ENCODE data around the gene S100A5.
A peak's percentile ranks its signal among the peaks of the same experiment; 100 is the strongest.

S100A5 gene

DNA sequence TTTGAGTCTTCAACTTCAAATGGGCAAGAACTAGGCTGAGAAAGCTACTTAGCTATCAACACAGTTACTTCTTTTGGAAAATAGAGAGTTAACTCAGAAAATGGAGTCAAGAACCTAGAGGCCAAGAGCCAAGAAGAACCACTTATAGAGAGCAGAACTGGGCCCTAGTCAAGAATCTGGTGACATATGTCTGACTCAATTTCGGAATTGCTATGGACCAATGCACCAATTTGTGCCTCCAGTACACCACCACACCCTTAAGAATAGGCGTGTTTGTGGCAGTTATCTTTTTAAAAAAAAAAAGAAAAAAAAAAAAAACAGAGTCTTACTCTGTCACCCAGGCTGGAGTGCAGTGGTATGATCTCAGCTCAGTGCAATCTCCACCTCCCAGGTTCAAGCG lies 17.1 kb upstream of the S100A5 start:
- no peak overlapping the region for H3K4me3 ChIP-seq (ENCODE audit: low read depth, low read length)
- peaks cover 14% of the 10 kb centered on the region for H3K4me1 ChIP-seq (ENCODE audit: control insufficient read depth, insufficient read depth, low read length, unreplicated experiment)
- H3K27me3 ChIP-seq (ENCODE audit: insufficient read depth, low read length), result no peaks in the 10 kb centered on the region
- H3K27ac ChIP-seq (ENCODE audit: low read depth, low read length), result no peak overlapping the region
- no peaks in the 10 kb centered on the region for H3K79me2 ChIP-seq (ENCODE audit: control insufficient read depth, insufficient read depth, low read length, unreplicated experiment)
- no peak overlapping the region for H2AFZ ChIP-seq (ENCODE audit: low read length, unreplicated experiment)
- H3K36me3 ChIP-seq (ENCODE audit: insufficient read depth, low read length), result no peaks in the 10 kb centered on the region

DNA sequence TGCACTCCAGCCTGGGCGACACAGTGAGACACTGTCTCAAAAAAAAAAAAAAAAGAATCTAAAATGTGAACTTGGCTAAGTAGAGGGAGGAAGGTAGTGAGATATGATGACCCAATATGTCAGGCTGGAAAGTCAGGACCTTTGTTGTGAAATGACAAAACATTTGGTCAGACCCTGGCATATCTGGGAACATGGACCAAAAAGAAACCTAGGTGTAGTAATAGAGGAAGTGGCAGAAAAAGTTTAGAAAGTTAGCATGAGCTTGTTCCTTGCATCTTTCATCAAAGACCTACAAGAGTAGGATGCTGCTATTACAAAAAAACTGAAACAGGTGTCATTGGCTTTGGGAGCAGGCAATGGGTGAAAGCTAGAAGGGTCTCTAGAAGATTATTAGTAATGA lies 15.6 kb upstream of the S100A5 start:
- Histone ChIP-seq H2AFZ (ENCODE audit: low read length, unreplicated experiment) (no peak overlapping the region), H3K36me3 (ENCODE audit: insufficient read depth, low read length) (no peaks in the 10 kb centered on the region), H3K4me3 (ENCODE audit: low read depth, low read length) (no peak overlapping the region), H3K27me3 (ENCODE audit: insufficient read depth, low read length) (no peaks in the 10 kb centered on the region), H3K79me2 (ENCODE audit: control insufficient read depth, insufficient read depth, low read length, unreplicated experiment) (no peaks in the 10 kb centered on the region), H3K4me1 (ENCODE audit: control insufficient read depth, insufficient read depth, low read length, unreplicated experiment) (peaks cover 15% of the 10 kb centered on the region), H3K27ac (ENCODE audit: low read depth, low read length) (no peak overlapping the region)

DNA sequence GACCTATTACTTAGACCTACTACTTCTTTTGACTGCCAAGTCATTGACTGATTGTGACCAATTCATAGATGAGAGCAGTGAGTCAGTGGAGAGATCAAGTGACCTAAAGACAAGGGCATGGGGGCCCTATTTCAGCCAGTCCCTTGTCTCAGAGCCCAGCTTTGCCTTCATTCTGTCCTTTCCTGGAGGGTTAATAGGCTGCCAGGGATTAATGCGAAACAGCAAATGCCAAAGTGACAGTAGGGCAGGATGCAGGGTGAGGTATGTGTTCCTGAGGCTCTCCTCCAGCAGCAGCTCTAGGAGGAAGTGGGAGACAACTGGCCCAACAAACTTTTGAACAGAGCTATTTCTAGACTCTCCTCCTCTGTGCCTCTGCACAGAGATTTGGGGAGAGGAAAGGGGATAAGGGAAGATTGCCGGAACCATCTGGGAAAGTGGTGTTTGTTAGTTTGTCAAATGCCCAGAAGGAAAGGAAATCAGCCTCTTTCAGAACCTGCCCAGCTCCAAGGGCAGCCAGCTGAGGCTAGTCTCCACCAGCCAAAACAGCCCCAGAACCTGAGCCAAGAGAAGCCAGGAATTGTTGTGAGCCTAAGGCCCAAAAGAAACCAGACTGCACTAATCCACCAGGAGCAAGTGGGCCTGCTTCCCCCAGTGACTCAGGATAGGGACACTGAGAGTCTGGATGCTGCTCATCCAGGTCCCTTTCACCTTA lies 13.3 kb upstream of the S100A5 start:
- H3K36me3 ChIP-seq (ENCODE audit: insufficient read depth, low read length), result no peaks in the 10 kb centered on the region
- no peak overlapping the region for H3K4me3 ChIP-seq (ENCODE audit: low read depth, low read length)
- no peak overlapping the region for H3K27ac ChIP-seq (ENCODE audit: low read depth, low read length)
- peaks cover 29% of the 10 kb centered on the region for H3K4me1 ChIP-seq (ENCODE audit: control insufficient read depth, insufficient read depth, low read length, unreplicated experiment)
- H3K79me2 ChIP-seq (ENCODE audit: control insufficient read depth, insufficient read depth, low read length, unreplicated experiment), result no peaks in the 10 kb centered on the region
- H2AFZ ChIP-seq (ENCODE audit: low read length, unreplicated experiment), result no peak overlapping the region
- no peaks in the 10 kb centered on the region for H3K27me3 ChIP-seq (ENCODE audit: insufficient read depth, low read length)

DNA sequence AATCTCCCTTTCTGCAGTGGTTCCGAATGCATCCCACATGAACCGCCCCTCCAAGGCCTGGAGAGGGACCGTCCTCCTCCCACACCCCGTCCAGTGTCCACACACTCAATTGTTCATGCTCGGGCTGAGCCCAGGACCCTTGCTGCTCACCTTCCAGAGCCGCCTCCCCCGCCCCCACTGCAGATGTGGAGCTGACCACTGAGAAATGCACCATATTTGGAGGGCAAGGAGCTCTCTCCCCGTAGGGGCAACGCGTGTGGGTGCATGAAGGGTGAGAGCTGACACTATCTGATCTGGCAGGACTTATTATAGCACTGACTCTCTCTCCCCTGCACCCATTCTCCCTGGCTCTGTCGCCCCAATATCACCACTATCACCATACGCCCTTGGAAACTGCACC lies 12.4 kb upstream of the S100A5 start:
- Histone ChIP-seq H2AFZ (ENCODE audit: low read length, unreplicated experiment) (no peak overlapping the region), H3K27ac (ENCODE audit: low read depth, low read length) (no peak overlapping the region), H3K36me3 (ENCODE audit: insufficient read depth, low read length) (no peaks in the 10 kb centered on the region), H3K4me3 (ENCODE audit: low read depth, low read length) (no peak overlapping the region), H3K4me1 (ENCODE audit: control insufficient read depth, insufficient read depth, low read length, unreplicated experiment) (peaks cover 38% of the 10 kb centered on the region), H3K27me3 (ENCODE audit: insufficient read depth, low read length) (no peaks in the 10 kb centered on the region), H3K79me2 (ENCODE audit: control insufficient read depth, insufficient read depth, low read length, unreplicated experiment) (no peaks in the 10 kb centered on the region)

DNA sequence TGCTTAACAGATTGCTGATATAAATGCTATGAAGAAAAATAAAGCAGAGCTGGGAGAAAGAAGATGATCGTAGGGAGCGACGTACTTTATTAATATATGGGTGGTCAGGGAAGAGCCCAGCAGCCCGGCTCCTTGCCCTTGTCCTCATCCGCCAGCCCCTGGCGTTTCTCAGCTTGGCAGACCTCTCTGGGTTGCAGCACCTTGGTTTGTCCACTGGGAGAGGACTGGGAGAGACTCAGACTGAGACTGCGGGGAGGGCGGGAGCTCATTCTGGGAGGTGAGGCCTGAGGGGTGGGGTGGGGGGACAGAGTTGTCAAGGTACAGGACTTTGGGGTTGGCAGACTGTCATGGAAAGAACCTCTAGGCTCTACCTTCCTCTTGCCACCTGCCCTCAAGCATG lies 11.6 kb upstream of the S100A5 start:
- Histone ChIP-seq H3K36me3 (ENCODE audit: insufficient read depth, low read length) (no peaks in the 10 kb centered on the region), H3K4me1 (ENCODE audit: control insufficient read depth, insufficient read depth, low read length, unreplicated experiment) (peaks cover 38% of the 10 kb centered on the region), H3K79me2 (ENCODE audit: control insufficient read depth, insufficient read depth, low read length, unreplicated experiment) (no peaks in the 10 kb centered on the region), H3K4me3 (ENCODE audit: low read depth, low read length) (no peak overlapping the region), H2AFZ (ENCODE audit: low read length, unreplicated experiment) (no peak overlapping the region), H3K27ac (ENCODE audit: low read depth, low read length) (no peak overlapping the region), H3K27me3 (ENCODE audit: insufficient read depth, low read length) (no peaks in the 10 kb centered on the region)

DNA sequence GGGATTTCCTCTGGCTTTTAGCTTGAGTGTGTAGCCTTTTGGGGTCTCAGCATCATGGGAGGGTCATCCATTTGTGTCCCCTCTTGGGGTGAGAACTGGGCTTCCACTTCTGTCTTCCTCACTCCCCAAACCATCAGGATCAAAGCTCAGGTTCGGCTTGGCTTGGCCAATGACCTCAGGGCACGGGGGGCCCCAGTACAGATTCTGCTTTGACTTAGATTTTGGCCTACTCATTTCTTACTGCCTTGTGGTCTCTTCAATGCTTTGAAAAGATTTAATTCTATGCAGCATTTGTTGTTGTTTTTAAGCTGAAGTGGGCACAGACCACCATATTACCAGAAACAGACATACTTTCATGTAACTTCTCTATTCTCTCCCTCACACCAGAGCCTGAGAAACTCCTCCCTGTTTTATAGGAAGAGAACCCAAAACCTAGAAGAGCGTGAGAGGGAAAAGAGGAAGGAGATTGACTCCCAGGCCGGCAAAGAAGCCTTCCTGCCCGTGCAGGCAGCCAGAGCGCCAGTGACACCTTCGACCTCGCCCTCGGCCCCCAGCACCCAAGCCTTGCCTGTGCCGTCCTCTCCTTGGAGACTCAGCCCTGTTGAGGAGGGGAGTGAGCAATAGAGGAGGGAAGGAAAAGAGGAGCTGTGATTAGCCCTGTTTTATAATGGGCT lies 10.2 kb upstream of the S100A5 start:
- H2AFZ ChIP-seq (ENCODE audit: low read length, unreplicated experiment), result no peak overlapping the region
- no peaks in the 10 kb centered on the region for H3K79me2 ChIP-seq (ENCODE audit: control insufficient read depth, insufficient read depth, low read length, unreplicated experiment)
- H3K4me1 ChIP-seq (ENCODE audit: control insufficient read depth, insufficient read depth, low read length, unreplicated experiment), result peaks cover 51% of the 10 kb centered on the region
- H3K27me3 ChIP-seq (ENCODE audit: insufficient read depth, low read length), result no peaks in the 10 kb centered on the region
- no peak overlapping the region for H3K27ac ChIP-seq (ENCODE audit: low read depth, low read length)
- no peaks in the 10 kb centered on the region for H3K36me3 ChIP-seq (ENCODE audit: insufficient read depth, low read length)
- no peak overlapping the region for H3K4me3 ChIP-seq (ENCODE audit: low read depth, low read length)

DNA sequence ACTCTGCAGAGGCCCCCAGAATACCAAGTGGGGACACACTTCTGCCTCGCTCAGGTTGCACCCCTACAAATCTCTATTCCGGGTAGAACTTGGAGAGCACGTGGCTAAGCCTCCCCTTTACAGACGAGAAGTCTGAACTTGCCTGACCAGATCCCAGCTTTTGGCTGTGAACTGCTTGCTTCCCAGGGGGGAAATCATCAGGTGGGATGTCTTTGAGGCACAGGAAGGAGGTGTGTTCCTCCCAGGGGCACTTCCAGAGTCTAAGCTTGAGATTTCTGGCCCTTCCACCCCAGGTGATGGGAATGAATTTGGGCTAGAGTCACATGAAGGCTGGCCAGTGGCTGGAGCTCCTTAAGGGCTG lies 9.6 kb upstream of the S100A5 start:
- Histone ChIP-seq H3K4me1 (ENCODE audit: control insufficient read depth, insufficient read depth, low read length, unreplicated experiment) (peaks cover 57% of the 10 kb centered on the region), H3K27me3 (ENCODE audit: insufficient read depth, low read length) (no peaks in the 10 kb centered on the region), H3K79me2 (ENCODE audit: control insufficient read depth, insufficient read depth, low read length, unreplicated experiment) (no peaks in the 10 kb centered on the region), H3K36me3 (ENCODE audit: insufficient read depth, low read length) (no peaks in the 10 kb centered on the region), H3K4me3 (ENCODE audit: low read depth, low read length) (no peak overlapping the region), H2AFZ (ENCODE audit: low read length, unreplicated experiment) (no peak overlapping the region), H3K27ac (ENCODE audit: low read depth, low read length) (no peak overlapping the region)

DNA sequence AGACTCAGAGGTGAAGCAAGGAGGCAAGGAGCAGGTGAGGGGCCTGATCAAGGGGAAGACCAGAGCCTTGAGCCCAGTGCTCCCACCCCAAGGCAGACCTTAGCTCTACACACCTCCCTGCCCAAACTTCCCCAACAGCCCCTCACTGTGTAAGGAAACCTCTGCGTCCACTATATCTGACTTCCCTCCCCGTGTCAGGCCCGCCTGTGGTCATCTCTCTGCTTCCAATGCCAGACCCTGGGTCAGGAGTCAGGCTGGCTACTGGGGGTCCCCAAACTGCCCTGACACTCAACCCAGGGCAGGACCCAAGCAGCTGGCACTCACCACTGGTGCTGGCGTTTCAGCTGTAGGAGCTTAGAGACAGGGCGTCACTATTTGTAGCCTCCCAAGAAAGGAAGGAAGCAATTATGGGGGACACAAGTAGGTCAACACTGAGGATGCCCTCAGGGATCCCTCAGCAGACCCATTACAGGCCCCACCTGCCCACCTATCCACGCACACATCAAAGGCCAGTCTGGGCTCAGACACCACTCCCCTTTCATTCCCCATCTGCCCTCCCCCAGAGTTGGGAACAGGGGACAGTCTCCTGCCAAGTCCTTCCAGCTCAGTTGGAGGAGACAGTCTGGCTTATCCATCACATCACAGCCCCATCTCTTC lies 9.1 kb upstream of the S100A5 start:
- Histone ChIP-seq H3K27me3 (ENCODE audit: insufficient read depth, low read length) (no peaks in the 10 kb centered on the region), H3K4me1 (ENCODE audit: control insufficient read depth, insufficient read depth, low read length, unreplicated experiment) (peaks cover 60% of the 10 kb centered on the region), H3K79me2 (ENCODE audit: control insufficient read depth, insufficient read depth, low read length, unreplicated experiment) (no peaks in the 10 kb centered on the region), H3K27ac (ENCODE audit: low read depth, low read length) (peak overlapping the region; percentile 53; the same call in 1 of the 2 replicates), H2AFZ (ENCODE audit: low read length, unreplicated experiment) (no peak overlapping the region), H3K4me3 (ENCODE audit: low read depth, low read length) (no peak overlapping the region), H3K36me3 (ENCODE audit: insufficient read depth, low read length) (no peaks in the 10 kb centered on the region)

DNA sequence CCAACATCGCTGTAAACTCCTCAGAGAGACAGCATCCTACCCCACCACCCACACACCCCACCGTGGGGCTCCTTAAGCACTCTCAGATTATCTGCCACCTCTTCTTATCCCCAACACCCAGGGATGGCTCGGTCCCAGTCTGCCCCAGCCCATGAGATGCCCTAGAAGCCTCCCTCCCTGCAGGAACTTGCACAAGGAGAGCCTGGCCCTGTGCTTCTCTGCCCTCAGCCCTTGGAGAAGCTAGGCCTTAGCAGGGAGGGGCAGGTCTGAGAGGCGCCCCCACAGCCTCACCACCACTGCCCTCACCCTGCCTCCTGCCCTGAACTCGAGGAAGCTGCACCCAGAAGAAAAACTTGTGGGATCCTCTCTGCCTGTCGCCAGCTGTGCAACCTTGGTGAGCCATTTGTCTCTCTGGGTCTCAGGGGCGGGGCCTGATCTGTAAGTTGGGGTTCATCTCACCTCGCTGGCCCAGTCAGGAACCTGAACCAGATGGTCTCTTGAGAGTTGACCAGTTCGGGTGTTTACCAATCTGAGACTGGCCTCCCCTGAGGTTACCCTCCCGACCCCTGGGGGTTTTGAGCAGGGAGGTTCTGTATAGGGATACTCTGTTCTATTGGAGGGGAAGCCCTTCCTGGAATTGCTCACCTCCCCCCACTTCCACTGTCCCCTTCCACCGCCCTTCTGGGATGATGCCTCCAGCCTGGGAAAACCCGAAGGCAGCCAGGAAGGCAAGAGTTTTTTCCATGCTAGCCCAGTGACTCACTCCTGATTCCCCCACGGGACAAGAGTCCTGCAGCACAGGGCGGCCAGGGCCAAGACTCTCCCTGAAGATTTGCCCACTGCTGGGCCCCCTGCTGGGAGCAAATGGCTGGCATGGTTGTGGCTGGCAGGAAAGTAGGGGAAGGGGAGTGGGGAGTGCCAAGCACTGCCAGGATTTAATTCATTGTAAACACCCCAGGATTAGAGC lies 8.3 kb upstream of the S100A5 start, which contains the start of gene S100A3:
Gene S100A3, minus strand, starts transcription at position 537 of the 967 bp plus-strand sequence. CDS start 773 bp downstream, outside the sequence.
- Histone ChIP-seq H2AFZ (ENCODE audit: low read length, unreplicated experiment) (no peak within 1 kb of the TSS), H3K27ac (ENCODE audit: low read depth, low read length) (peak within 1 kb of the TSS; percentile 77), H3K4me3 (ENCODE audit: low read depth, low read length) (peak within 1 kb of the TSS; percentile 5; the same call in 1 of the 2 replicates), H3K27me3 (ENCODE audit: insufficient read depth, low read length) (no peaks in the 10 kb centered on the region), H3K4me1 (ENCODE audit: control insufficient read depth, insufficient read depth, low read length, unreplicated experiment) (peaks cover 67% of the 10 kb centered on the region), H3K36me3 (ENCODE audit: insufficient read depth, low read length) (no peaks in the 10 kb centered on the region), H3K79me2 (ENCODE audit: control insufficient read depth, insufficient read depth, low read length, unreplicated experiment) (no peaks in the 10 kb centered on the region)
